Activated naive CD8-positive, alpha-beta T cell (primary cell): ENCODE data around the gene YY1.
"Not testable (repeated sequence)": the region's sequence is repeated elsewhere in the genome, so short reads cannot be mapped to it uniquely, and the experiment has no call there.

Experiments
- H3K27ac Mint-ChIP-seq: one replicate; pipeline ENCODE4 v1.8.0; 2021; ENCODE audit warnings: mixed read lengths
- H3K27me3 Mint-ChIP-seq: one replicate; pipeline ENCODE4 v1.8.0; 2021; ENCODE audit warnings: mixed read lengths
- H3K36me3 Mint-ChIP-seq: one replicate; pipeline ENCODE4 v1.8.0; 2021; ENCODE audit warnings: mixed read lengths
- H3K4me1 Mint-ChIP-seq: one replicate; pipeline ENCODE4 v1.8.0; 2021; ENCODE audit warnings: low read depth, mixed read lengths
- H3K4me3 Mint-ChIP-seq: one replicate; pipeline ENCODE4 v1.8.0; 2021; ENCODE audit warnings: mild to moderate bottlenecking, mixed read lengths
- H3K9me3 Mint-ChIP-seq: one replicate; pipeline ENCODE4 v1.8.0; 2021; ENCODE audit warnings: low read depth, mixed read lengths

YY1 gene

DNA sequence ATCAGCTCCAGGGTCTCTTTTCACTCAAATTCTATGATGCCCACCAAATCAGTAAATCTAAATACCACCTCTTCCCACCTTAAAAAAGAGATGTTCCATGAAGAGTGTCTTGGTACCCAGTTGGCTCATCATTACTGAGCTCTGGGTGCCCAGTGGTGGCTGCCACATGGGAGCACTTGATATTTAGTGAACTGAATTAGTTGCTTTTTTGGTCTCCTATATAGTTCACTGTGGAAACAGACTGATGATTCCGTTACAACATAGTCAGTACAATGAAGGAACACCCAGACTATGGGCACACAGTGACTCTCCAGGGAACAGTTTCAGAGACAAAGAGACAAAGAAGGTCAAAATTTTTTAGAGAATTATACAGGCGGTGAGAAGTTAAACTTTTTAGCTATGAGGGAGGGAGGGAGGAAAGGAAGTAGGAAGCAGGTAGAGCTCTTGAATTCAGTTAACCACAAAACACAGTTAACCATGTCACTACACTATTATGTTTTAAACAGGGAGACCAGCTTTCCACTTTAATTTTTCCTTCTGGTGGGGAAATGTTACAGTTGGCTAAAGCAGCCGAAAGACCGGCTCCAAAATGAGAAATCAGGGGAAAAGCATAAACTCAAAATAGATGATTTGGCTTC is 14.6 kb upstream of the YY1 start:
- H3K4me1 Mint-ChIP-seq = peaks cover 15% of the 10 kb centered on the region
- peak overlapping the region; percentile 82 for H3K4me3 Mint-ChIP-seq
- no peak overlapping the region for H3K27ac Mint-ChIP-seq
- no peaks in the 10 kb centered on the region for H3K36me3 Mint-ChIP-seq
- no peaks in the 10 kb centered on the region for H3K9me3 Mint-ChIP-seq
- no peaks in the 10 kb centered on the region for H3K27me3 Mint-ChIP-seq

- peaks cover 20% of the 10 kb centered on the region for H3K4me1 Mint-ChIP-seq
- peaks cover 3% of the 10 kb centered on the region for H3K36me3 Mint-ChIP-seq
- H3K27me3 Mint-ChIP-seq = no peaks in the 10 kb centered on the region
- no peaks in the 10 kb centered on the region for H3K9me3 Mint-ChIP-seq
- peak overlapping the region; percentile 0 for H3K4me3 Mint-ChIP-seq
- H3K27ac Mint-ChIP-seq = peak overlapping the region; percentile 54
These were observed 13.8 kb upstream of the YY1 start for GRCh38 chr14:100225169-100225568.

- Mint-ChIP-seq H3K9me3 (no peaks in the 10 kb centered on the region), H3K4me3 (no peak overlapping the region), H3K36me3 (peaks cover 3% of the 10 kb centered on the region), H3K27me3 (no peaks in the 10 kb centered on the region), H3K4me1 (peaks cover 47% of the 10 kb centered on the region), H3K27ac (peak overlapping the region; percentile 62)
These were observed 8.6 kb upstream of the YY1 start for GRCh38 chr14:100230361-100230760.

DNA sequence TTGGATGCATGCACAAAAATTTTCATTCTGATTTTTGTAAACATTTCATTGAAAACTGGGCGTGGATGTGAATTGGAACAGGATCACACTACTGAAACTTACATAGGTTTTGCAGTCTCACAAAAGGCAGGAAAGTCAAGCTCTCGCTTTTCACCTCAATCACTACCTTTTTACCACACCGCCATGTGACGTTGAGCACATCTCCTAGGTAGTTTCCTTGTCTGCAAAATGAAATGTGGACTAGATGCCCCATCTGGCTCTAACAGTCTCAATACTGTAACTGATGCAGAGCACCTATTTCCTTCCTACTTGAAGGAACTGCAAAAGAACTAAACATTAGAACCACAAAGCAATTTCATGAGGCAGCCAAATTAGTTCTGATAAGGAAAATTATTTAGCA is 4.4 kb upstream of the YY1 start:
- Mint-ChIP-seq H3K4me3 (peak overlapping the region; percentile 64), H3K36me3 (peaks cover 4% of the 10 kb centered on the region), H3K4me1 (peaks cover 56% of the 10 kb centered on the region), H3K27me3 (no peaks in the 10 kb centered on the region), H3K27ac (peak overlapping the region; percentile 87), H3K9me3 (no peaks in the 10 kb centered on the region)

DNA sequence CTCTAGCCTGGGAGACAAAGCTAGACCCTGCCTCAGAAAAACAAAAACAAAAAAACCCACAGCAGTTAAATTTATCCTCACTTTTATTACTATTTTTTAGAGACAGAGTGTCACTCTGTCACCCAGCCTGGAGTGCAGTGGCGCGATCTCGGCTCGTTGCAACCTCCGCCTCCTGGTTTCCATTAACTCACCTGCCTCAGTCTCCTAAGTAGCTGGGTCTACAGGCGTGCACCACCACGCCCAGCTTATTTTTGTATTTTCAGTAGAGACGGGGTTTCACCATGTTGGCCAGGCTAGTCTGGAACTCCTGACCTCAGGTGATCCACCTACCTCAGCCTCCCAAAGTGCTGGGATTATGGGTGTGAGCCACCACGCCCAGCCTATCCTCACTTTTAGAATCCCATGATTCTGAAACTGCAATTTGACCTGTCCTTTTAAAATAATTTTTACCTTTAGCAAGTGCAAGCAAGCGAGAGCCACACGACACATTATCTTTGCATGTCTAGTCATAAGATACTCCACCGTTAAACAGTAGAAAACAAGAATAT is 2.6 kb upstream of the YY1 start:
- H3K27me3 Mint-ChIP-seq, H3K9me3 Mint-ChIP-seq, H3K36me3 Mint-ChIP-seq: not testable (repeated sequence)
- H3K27ac Mint-ChIP-seq = peak overlapping the region; percentile 99
- peaks cover 53% of the 10 kb centered on the region for H3K4me1 Mint-ChIP-seq
- peak overlapping the region; percentile 99 for H3K4me3 Mint-ChIP-seq

DNA sequence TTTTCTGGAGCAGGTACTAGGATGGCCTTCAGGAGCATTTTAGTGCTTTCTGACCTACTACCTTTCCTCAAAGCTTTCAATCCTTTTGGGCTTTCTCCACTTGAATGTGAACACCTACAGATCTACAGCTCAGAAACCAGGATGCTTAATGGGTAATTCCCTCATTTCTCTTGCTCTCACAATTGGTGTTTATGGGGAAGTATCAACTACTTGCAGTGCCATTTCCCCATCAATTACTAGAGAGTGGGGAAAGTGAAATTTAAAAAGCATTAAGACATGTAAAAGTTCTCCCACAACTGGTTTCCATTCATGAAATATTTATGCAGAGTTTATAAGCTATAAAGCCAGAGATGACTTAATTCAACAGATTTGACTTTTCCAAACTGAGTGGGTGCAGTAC is 2.1 kb upstream of the YY1 start:
- Mint-ChIP-seq H3K9me3 (no peaks in the 10 kb centered on the region), H3K4me1 (peaks cover 56% of the 10 kb centered on the region)

DNA sequence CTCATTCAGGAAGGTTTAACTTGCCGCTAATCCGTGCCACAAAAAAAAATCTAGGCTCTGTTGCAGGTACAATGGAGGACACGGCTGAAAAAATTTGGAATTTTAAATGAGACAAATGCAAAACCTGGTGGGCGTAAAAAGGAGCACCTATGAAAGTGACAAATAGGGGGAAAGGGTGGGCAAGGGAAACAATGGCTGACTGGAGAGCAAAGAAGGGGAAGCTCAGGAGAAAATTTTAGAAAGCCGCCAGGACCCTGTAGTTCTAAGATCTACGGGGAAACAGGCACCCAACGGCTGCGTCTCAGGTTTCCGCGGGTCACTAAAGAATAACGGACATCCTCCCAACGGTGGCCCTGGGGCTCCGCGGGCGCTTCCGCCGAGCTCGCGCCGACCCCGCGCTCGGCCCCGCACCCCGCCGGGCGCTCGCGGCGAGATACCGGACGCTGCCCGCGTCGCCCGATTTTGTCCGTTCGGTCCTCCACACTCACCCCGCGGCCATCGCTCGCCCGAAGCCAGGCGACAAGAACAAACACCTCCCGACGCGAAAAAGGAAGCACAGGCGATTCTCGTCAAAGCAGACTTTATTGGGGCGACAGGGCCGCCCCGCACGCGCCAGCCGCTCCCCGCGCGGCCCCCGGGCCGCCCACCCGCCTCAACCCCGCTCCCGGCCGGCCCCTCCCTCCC is 1.1 kb upstream of the YY1 start:
- H3K27ac Mint-ChIP-seq = peak overlapping the region; percentile 99
- peaks cover 3% of the 10 kb centered on the region for H3K36me3 Mint-ChIP-seq
- H3K27me3 Mint-ChIP-seq = no peaks in the 10 kb centered on the region
- H3K4me1 Mint-ChIP-seq = peaks cover 58% of the 10 kb centered on the region
- peak overlapping the region; percentile 99 for H3K4me3 Mint-ChIP-seq
- H3K9me3 Mint-ChIP-seq = no peaks in the 10 kb centered on the region

More for the DNA sequence above, 2.1 kb upstream of the YY1 start:
- Mint-ChIP-seq H3K4me3 (peak overlapping the region; percentile 99), H3K36me3 (peaks cover 2% of the 10 kb centered on the region), H3K27me3 (no peaks in the 10 kb centered on the region), H3K27ac (peak overlapping the region; percentile 99)

- H3K4me3 Mint-ChIP-seq = peak overlapping the region; percentile 85
- no peak overlapping the region for H3K27ac Mint-ChIP-seq
- H3K4me1 Mint-ChIP-seq = peaks cover 60% of the 10 kb centered on the region
- H3K9me3 Mint-ChIP-seq = no peaks in the 10 kb centered on the region
- H3K27me3 Mint-ChIP-seq = no peaks in the 10 kb centered on the region
- H3K36me3 Mint-ChIP-seq = peaks cover 7% of the 10 kb centered on the region
These were observed 381 bp downstream of the YY1 start for GRCh38 chr14:100239211-100239839.

DNA sequence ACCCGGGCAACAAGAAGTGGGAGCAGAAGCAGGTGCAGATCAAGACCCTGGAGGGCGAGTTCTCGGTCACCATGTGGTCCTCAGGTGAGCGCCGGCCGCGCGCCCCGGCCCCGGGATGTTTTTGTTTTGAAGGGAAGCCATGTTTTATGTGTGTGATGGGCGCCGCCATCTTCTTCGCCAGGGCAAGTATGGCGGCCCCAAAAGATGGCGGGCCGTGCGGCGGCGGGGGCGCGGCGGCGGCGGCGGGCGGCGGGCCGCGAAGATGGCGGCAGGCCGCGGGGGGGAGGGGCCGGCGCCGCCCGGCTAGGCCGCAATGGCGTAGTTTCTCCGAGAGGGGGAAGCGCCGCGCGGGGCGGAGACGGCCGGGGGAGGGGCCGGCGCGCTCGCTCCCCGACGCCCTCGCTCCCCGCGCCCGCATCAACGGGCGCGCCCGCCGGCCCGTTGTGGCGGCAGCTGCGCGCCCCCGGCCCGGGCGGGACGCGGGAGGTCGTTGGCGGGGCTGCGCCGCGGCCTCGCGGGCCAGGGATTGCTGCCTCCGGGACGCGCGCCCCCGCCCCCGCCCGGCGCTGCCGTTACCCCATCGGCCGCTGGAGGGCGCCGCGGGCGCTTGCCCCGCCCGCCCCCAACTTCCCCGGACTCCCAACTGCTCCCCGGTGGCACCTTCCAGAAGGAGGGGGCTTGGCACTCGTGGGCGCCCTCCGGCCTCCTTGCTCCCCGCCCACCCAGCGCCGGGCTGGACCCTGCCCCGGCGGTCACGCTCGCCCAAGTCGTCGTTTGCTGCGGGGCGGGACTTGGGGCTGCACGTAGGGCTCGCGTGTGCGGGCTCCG is 1.1 kb downstream of the YY1 start:
- peaks cover 7% of the 10 kb centered on the region for H3K36me3 Mint-ChIP-seq
- H3K27me3 Mint-ChIP-seq = no peaks in the 10 kb centered on the region
- peaks cover 57% of the 10 kb centered on the region for H3K4me1 Mint-ChIP-seq
- H3K9me3 Mint-ChIP-seq = no peaks in the 10 kb centered on the region
- H3K4me3 Mint-ChIP-seq = peak overlapping the region; percentile 90
- peak overlapping the region; percentile 95 for H3K27ac Mint-ChIP-seq

- H3K4me1 Mint-ChIP-seq = peaks cover 58% of the 10 kb centered on the region
- no peaks in the 10 kb centered on the region for H3K9me3 Mint-ChIP-seq
- H3K27ac Mint-ChIP-seq = peak overlapping the region; percentile 95
- peaks cover 7% of the 10 kb centered on the region for H3K36me3 Mint-ChIP-seq
- no peaks in the 10 kb centered on the region for H3K27me3 Mint-ChIP-seq
- H3K4me3 Mint-ChIP-seq = peak overlapping the region; percentile 90
These were observed 1.7 kb downstream of the YY1 start for GRCh38 chr14:100240668-100241032.

- peak overlapping the region; percentile 90 for H3K4me3 Mint-ChIP-seq
- no peaks in the 10 kb centered on the region for H3K27me3 Mint-ChIP-seq
- peaks cover 7% of the 10 kb centered on the region for H3K36me3 Mint-ChIP-seq
- peaks cover 60% of the 10 kb centered on the region for H3K4me1 Mint-ChIP-seq
- peak overlapping the region; percentile 95 for H3K27ac Mint-ChIP-seq
- no peaks in the 10 kb centered on the region for H3K9me3 Mint-ChIP-seq
These were observed 2.3 kb downstream of the YY1 start for GRCh38 chr14:100241279-100241678.

GRCh38 chr14:100243020-100243419 is 4.1 kb downstream of the YY1 start:
- Mint-ChIP-seq H3K9me3 (no peaks in the 10 kb centered on the region), H3K4me1 (peaks cover 60% of the 10 kb centered on the region), H3K4me3 (peak overlapping the region; percentile 81), H3K27me3 (no peaks in the 10 kb centered on the region), H3K36me3 (peaks cover 5% of the 10 kb centered on the region), H3K27ac (peak overlapping the region; percentile 82)

GRCh38 chr14:100246809-100247428 is 8.0 kb downstream of the YY1 start:
- Mint-ChIP-seq H3K9me3 (no peaks in the 10 kb centered on the region), H3K4me1 (peaks cover 72% of the 10 kb centered on the region), H3K27me3 (no peaks in the 10 kb centered on the region), H3K36me3 (peaks cover 5% of the 10 kb centered on the region), H3K27ac (peak overlapping the region; percentile 83), H3K4me3 (peak overlapping the region; percentile 11)

DNA sequence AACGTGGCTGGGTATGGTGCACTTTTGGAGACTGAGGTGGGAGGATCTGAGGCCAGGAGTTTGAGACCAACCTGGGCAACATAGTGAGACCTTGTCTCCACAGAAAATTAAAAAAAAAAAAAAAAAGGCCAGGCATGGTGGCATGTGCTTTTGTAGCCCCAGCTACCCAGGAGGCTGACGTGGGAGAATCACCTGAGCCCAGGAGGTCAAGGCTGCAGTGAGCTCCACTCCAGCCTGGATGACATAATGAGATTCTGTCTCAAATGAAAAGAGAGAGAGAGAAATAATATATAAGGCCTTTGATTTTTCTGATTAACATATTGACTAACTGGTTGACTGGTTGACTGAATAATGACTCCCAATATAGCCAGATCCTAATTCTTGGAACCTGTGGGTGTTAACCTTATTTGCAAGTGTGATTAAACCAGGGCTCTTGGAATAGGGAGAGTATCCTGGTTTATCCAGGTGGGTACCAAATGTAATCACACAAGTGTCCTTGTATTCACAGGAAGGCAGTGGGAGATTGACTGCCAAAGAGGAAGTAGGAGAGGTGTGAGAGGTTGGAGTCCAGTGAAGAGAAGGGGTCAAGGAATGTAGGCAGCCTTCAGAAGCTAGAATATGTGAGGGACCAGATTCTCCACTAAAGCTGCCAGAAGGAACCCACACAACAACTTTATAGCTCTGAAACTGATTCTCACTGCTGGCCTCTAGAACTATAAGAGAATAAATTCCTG is 12.0 kb downstream of the YY1 start:
- H3K4me3 Mint-ChIP-seq = peak overlapping the region; percentile 40
- no peaks in the 10 kb centered on the region for H3K27me3 Mint-ChIP-seq
- H3K9me3 Mint-ChIP-seq = no peaks in the 10 kb centered on the region
- H3K36me3 Mint-ChIP-seq = no peaks in the 10 kb centered on the region
- H3K4me1 Mint-ChIP-seq = peaks cover 69% of the 10 kb centered on the region
- peak overlapping the region; percentile 23 for H3K27ac Mint-ChIP-seq
